ENCODE results near the gene SV2C. TPM values are rescaled to one million over a fixed set of nuclear protein-coding genes. Genes with fewer than 3 reads are reported as not detected.

Gene SV2C
- total RNA-seq, 4 donors from 2014 or later = 0.05 to 0.11 TPM; not detected in 2

- no peak overlapping the region for H3K27ac ChIP-seq
- intact Hi-C loops (cut with DNase I) = no loop called here
- no peaks in the 10 kb centered on the region for H3K27me3 ChIP-seq
- no peak overlapping the region for H3K4me3 ChIP-seq (replicated peaks in 1 of 3)
- peaks cover 0 to 7% of the 10 kb centered on the region in 2 donors for H3K4me1 ChIP-seq
- 80 to 94% methylated on average over 1 of the region's 1 CpG for WGBS, 2 donors
- no peaks in the 10 kb centered on the region for H3K9me3 ChIP-seq
- TF ChIP-seq POLR2A (IDR thresholded peaks at IDR 0.05) (no peak), CTCF (IDR thresholded peaks at IDR 0.05) (no peak)
- DNase-seq = no peak
- H3K36me3 ChIP-seq = no peaks in the 10 kb centered on the region
Measured at GRCh38 chr5:76342474-76342873, 259.3 kb downstream of the SV2C start.

DNA sequence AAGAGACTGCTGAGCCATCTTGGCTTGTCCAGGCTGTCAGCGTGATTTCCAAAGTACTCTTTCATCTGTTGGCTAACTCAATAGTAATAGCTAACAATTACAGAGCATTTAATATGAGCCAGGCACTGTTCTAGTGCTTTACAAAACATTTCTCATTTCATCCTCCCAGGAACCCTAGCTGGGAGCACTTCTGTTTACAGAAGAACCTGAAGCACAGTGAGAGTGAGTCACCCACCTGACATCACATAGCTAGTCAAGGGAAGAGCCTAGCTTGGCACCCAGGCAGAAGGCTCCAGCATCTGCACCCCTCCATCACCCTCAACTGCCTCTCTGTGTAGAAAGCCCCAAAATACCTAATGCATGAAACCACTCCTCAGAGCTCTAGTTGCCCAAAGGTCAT, 262.4 kb downstream of the SV2C start:
- Histone ChIP-seq H3K4me3 (replicated peaks in 1 of 3) (no peak overlapping the region), H3K27ac (no peak overlapping the region), H3K9me3 (no peaks in the 10 kb centered on the region), H3K27me3 (no peaks in the 10 kb centered on the region), H3K36me3 (no peaks in the 10 kb centered on the region), H3K4me1 (no peaks in the 10 kb centered on the region)
- DNase-seq = no peak
- TF ChIP-seq POLR2A (IDR thresholded peaks at IDR 0.05) (no peak), CTCF (IDR thresholded peaks at IDR 0.05) (no peak)
- intact Hi-C loops (cut with DNase I) = no loop called here
- 92 to 100% methylated on average over 1 of the region's 1 CpG for WGBS, 2 donors

GRCh38 chr5:76351176-76351575, 268.0 kb downstream of the SV2C start:
- no peak for DNase-seq
- intact Hi-C loops (cut with DNase I) = no loop called here
- Histone ChIP-seq H3K36me3 (no peaks in the 10 kb centered on the region), H3K9me3 (no peaks in the 10 kb centered on the region), H3K4me3 (replicated peaks in 1 of 3) (no peak overlapping the region), H3K27ac (no peak overlapping the region), H3K27me3 (no peaks in the 10 kb centered on the region), H3K4me1 (no peaks in the 10 kb centered on the region)
- TF ChIP-seq POLR2A (IDR thresholded peaks at IDR 0.05) = no peak
- WGBS, 2 donors = 67 to 69% methylated on average over 4 of the region's 4 CpGs

- intact Hi-C loops (cut with DNase I) = no loop called here
- Histone ChIP-seq H3K4me1 (no peaks in the 10 kb centered on the region), H3K27me3 (no peaks in the 10 kb centered on the region), H3K4me3 (replicated peaks in 1 of 3) (no peak overlapping the region), H3K27ac (no peak overlapping the region), H3K36me3 (no peaks in the 10 kb centered on the region), H3K9me3 (no peaks in the 10 kb centered on the region)
- no peak for DNase-seq
- TF ChIP-seq CTCF (IDR thresholded peaks at IDR 0.05) (no peak), POLR2A (IDR thresholded peaks at IDR 0.05) (no peak)
- WGBS, 2 donors = 80 to 83% methylated on average over 8 of the region's 8 CpGs
Measured at GRCh38 chr5:76351577-76351976, 268.4 kb downstream of the SV2C start.

DNA sequence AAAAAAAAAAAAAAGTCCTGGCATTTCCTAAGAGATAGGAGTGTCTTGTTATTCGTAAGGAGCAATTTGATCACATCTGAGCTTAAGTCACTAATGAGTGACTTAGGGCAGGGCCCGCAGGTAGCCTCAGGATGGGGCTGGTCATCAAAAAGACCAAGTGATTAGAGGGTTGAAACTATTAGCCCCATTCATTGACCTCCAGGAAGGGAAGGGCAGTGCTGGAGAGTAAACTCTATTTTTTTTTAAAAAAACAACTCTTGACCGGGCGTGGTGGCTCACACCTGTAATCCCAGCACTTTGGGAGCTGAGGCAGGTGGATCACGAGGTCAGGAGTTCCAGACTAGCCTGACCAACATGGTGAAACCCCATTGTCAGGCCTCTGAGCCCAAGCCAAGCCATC, 273.7 kb downstream of the SV2C start:
- no peak overlapping the region for H3K27ac ChIP-seq
- no peaks in the 10 kb centered on the region for H3K4me1 ChIP-seq
- H3K9me3 ChIP-seq = no peaks in the 10 kb centered on the region
- H3K36me3 ChIP-seq = no peaks in the 10 kb centered on the region
- no peak for DNase-seq
- intact Hi-C loops (cut with DNase I) = no loop called here
- no peaks in the 10 kb centered on the region for H3K27me3 ChIP-seq
- no peak overlapping the region for H3K4me3 ChIP-seq (replicated peaks in 1 of 3)
- TF ChIP-seq CTCF (IDR thresholded peaks at IDR 0.05) = no peak
- TF ChIP-seq POLR2A (IDR thresholded peaks at IDR 0.05) = no peak
- 91% methylated on average over 5 of the region's 5 CpGs for WGBS, 2 donors
